Measurements from ENCODE around the gene KHDC4.

KHDC4 gene

DNA sequence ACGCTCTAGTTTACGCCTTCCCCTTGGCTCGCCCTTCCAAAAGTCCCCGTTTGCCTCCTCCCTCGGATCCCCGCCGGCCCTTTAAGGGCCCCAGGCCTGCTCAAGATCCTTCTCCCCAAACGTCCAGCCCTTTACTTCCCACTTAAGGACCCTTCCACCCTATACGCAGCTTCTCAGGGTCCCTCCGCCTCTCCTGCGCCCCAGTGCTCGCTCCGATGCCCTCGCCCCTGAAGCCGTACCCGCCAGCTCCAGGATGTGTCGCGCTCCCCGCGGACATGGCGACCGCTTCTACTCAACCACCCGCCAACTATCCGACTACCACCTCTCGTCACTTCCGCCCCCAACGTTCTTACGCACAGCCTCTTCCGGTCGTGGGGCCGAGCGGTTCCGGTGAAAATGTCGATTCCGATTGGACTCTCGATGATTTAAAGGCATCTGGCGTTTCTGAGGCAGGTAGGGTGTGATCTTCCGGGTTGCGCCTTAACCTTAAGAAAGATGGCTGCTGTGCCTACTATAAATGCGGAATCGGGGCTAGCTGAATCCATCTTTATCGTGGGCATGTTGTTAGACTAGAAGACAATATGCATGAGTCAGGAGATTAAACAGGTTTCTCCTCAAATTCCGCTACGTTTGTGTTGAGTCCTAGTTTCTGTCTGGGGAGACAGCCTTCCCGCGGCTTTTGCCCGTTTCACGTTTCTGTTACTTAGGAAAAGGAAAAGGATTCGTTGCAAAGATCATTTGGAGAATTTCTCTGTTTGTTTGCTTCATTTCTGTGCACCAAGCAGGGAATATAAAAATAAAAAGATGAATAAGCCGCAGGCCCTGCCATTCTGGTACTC lies at the start of gene KHDC4:
Gene KHDC4, minus strand, starts transcription at position 317 of the 839 bp plus-strand sequence. Its CDS starts 40 bp downstream, at position 277.
- DNase-seq (ENCODE audit: low read depth), result peak; percentile 99

DNA sequence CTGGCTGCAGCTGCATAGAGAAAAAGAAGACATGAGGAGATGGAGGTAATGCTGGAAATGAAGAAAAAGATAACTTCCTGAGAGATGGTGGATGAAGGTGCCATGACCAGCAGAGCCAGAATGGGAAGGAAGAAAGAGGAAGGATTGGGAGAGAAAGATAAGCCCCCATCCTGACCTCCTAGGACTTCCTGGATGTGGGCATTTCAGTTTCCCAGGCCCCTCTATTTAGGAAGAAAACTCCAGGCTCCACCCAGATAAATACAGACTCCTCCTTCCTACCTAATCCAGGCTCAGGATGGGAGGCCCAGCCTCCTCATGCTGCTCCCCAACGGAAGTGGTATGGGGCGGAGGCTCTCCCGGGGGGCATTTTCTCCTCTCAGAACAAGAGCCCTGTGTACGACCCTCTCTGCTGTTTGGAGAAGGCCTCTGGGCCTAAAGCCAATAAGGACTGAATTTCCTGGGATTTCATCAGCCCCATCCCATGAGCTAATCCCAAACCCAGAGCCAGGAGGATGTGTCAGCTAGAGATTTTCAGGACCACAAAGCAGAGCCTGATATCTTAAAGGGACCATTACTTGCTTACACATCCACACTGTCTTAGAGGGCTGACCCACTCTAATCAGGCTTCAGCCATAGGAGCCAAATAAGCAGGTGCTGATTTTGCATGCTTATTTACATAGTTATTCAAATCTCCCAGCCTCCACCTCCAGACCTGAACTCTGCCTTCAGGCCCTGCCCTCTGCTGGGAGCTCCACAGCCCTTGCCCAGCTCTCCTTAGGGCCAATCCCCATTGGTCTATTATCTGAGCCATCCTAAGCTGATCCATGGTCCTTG lies 49.2 kb upstream of the KHDC4 start:
- peak; percentile 65 for DNase-seq (ENCODE audit: low read depth)

DNA sequence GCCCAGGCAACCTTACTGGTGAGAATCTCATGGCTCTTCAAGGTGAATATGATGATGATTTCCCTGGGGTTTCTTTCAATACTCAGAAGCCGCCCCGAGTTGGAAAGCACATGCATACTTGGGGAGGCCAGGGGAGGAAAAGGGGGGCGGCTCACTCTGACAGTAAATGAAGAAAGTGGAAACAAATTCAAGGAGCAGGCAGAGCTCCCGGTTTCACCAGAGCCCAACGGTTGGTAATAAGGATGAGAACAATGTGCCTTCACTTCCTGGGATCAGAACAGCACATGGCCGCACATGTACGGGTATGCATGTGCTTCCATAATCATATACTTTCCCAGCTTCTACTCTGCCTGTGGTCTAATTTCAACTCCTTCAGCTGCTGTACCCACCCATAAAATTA lies 47.9 kb upstream of the KHDC4 start:
- no peak for DNase-seq (ENCODE audit: low read depth)

DNA sequence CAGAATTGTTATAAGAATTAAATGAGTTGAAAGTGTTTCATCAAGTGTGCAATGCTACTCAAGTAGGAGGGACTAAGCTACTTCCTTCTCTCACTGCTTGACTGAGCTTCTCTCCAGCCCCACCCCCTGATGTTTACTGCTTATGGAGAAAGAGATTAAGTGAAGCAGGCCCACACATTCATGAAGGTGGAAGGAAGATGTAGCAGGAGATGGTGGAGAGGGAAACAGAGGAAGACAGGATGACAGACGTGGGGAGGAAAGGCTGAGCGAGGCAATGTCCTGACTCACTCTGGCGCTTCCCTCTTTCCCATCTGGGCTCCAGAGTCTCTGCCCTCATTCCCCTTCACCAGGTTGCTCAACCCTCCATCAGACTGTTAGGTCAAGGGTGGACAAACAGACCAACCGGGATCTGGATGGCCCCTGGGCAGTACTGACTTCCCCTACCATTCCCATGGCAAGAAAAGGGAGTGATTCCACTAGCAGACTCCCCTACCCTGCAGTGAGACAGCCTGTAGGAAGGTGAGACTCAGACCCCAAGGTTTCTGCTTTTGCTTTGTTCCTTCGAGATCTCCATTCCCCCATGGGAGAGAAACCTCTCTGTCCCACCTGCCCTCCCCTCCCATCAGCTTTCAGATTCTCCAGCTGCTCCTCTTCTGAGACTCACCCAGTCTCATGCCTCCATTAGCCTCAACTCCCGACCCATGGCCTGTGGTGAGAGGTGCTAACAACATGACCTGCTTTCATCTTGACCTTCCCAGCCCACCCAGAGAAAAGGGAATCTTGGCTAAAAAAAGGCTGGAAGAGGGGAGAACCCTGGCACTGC lies 47.3 kb upstream of the KHDC4 start:
- DNase-seq (ENCODE audit: low read depth), result peak; percentile 80

DNA sequence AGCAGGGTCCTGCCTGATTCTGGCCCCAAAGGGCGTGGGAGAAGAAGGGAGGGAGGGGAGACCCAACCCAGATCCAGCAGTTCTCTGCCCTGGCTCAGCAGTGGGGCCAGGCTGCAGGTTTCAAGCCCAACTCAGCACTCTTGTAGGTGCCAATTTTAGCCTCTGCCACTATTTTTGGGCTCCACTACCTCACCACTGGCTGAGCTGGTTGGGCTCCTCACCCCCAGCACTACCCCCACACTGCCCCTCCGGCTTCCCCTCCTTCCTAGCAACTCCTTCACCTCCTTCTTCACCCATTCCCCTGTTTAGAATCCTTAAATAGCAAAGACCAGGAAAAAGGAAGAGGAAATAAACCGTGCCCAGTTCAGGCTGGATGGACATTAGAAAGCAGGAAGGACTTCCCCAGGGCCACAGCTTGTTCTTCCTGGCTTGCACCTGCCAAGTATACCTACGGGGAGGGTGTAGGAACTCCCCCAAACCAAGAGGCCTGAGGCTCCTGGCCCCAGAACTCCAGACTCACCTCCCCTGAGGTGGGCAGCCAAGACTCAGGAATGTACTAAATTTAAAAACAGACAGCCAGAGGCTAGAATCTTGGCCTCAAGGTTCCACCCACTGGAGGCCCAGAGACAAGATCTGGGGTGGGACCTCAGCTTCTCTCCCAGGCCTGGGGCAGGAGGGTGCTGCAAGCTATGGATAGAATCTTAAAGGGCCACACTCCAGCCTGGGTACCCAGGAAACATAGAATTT lies 45.6 kb upstream of the KHDC4 start:
- DNase-seq (ENCODE audit: low read depth), result no peak

DNA sequence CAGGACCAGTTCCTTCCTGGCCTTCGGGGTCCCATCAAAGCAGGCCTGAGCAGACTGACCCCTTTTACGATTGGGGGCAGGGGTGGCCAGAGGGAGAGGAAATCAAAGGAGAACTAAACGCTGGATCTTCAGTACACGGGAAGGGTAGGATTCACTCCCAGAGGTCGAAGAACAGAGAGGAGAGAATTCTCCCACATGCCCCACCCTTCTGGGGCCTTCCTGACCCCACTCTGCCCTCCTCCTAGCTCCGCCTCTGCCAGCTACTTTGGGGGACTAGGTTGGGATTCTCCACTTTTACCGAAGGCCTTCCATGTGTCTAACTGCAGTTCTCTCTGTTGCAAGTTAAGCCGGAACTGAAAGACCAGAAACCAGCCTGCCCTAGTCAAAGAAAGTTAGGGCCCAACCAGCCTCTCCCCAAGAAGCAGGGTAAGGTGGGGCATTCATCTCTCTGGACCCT lies 44.8 kb upstream of the KHDC4 start:
- peak; percentile 25 for DNase-seq (ENCODE audit: low read depth)

DNA sequence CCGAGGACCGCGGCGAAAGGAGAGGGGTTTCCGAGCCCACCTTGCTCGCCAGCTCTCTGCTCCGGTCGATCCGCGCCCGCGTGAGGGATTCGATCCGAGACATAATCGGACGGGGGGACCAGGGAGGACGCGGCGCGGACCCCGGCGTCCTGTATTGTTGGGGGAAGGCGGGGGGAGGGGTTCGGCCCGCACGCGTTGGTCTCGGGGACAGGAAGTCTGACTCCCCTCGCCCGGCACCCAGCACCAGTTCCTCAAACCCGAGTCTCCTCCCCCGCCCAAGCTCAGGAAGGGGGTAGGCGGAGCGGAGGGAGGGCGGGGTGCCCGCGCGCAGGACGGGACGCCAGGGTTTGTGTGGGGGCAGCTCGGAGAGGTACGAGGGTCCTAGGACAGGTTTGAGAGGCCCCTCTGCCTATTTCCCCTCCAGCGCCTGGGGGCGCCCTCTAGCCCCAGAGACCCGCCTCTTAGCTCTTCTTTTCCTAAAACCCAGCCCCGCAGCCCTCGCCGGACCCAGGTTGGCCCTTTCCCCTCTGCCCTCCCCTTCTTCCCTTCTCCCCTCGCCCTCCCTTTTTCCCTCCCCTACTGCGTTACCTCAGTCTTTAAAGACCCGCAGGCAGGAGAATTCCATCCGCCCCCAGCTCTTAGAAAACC lies 44.2 kb upstream of the KHDC4 start, which contains the start of gene ARHGEF2:
Gene ARHGEF2, minus strand, starts transcription at position 223 of the 648 bp plus-strand sequence. Its CDS starts 120 bp downstream, at position 103.
- peak; percentile 50 for DNase-seq (ENCODE audit: low read depth)

DNA sequence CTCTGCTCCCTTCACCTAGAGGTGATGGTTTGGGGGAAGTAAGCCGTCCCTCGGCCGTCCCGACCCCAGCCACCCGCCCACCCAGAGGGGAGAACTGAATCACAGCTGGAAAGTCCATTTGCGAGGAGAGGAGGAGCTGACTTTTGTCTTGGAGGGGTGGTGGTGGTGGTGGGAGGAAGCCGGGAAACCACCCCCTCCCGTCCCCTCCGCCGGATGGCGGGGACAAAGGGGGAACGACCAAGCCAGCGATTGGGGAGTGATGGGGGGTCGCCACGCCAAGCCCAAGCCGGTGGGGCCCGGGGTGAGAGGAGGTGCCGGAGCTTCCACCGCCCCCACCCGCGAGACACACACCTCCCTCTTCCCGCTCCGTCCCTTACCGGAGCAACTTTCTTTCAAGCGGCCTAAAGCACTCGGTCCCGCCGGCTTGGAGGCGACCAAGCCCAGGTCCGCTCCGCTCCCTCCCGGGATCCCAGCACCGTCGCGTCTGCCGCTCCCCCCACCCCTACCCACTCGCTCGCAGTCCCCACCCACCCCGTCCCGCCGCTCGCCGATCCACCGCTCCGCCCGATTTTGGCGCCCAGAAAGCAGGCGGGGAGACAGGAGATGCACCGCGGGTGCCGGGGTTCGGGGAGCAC lies 43.6 kb upstream of the KHDC4 start:
- no peak for DNase-seq (ENCODE audit: low read depth)

DNA sequence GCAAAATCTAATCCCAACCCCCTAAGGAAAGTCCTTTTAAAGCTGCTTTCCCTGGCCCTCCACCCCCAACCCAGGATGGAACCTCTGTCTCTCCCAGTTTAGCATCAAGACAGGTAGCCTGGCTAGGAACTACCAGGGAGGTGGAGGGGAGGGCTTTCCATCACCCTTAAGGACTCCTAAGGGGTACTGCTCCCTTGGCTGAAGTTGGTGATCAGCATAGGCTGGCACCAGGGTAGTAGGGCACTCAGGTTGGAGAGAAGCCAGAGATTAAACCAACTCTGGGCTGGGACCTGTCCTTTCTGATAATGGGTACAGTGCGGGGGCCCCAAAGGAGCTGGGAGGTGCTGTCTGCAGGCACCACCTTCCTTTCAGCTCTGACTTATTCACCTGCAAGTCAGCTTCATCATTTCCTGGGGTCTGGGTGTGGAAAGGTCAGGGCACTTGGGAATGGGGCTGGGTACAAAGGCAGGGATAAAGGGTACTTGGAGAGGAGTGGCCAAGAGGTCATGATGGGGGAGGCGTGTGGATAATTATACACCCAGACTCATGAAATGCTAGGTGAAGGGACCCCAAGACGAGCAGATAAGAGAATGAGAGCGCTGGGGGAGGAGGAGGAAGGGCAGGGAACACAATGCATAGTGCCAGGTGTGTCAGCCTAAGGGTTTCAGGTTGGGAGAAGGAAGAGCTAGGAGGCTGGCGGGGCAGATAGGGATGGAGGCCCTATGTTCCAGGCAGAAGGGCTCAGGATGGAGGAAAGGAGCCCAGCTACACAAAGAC lies 42.9 kb upstream of the KHDC4 start:
- DNase-seq (ENCODE audit: low read depth), result no peak

DNA sequence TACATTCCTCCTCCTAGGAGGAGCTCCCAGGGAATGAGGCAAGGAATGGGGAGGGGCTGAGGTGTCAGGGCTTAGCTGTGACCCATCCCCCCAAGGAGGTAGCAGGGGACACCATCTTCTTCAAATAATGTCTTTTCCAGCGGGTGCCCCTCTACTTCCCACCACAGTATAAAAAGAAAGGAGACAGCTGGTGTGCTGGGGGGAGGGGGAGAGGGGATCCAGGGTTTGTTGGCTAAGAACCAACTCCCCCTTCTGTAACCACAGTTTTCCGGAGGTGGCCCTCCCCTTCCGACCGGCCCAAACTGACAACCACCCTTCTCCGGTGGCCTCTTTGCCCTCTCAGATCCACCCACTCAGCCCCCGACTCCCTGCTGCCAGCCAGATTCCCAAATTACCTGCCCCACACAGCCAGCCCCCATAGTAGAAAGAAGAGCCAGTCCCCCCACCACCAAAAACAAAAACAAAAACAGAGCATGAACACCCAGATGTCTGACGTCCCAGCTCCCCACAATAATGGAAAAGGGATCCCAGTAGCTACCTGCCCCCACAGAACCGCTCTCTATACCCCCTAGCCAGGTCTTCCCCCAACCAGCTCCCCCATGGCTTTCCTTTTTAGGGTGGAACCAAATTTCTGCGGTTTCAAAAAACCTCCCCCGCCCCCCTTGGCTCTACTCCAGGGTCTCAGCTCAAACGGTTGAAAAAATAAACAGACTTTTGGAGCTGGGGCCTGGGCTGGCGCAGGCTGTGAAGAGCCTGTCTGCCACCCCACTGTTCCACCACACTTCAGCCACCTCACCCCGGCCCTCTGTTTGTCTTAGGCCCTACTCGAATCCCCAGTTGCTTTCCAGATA lies 42.1 kb upstream of the KHDC4 start:
- peak; percentile 35 for DNase-seq (ENCODE audit: low read depth)

DNA sequence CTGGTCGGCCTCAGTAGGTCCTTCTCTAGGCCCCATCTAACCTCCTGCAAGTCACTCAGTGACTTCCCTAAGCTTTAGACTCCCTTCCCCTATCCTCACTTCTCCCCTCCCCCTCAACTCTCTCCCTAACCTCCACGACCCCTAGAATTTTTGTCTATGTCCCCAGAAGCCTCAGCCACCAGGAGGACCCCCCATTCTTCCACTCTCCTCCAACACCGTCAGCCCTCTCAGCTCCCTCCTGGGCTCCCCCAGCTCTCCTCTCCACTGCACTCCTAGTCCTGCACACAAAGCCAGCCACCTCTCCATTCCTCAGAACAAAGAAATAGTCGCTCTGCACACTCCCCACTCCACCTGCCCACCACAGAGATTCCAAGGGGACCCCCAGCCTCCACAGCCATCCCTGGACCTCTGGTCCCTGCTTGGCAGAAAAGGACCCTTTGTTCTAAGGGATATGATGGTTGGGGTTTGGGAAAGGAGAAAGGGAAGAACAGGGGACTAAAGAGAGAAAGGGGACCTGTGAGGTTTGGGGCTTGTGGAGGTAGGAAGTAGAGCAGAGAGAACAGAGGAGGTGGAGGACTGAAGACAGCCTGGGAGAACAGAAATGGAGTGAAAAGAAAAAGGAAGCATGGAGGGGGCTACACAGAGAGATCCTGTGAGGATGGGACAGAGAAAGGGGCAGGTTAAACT lies 41.3 kb upstream of the KHDC4 start:
- no peak for DNase-seq (ENCODE audit: low read depth)

DNA sequence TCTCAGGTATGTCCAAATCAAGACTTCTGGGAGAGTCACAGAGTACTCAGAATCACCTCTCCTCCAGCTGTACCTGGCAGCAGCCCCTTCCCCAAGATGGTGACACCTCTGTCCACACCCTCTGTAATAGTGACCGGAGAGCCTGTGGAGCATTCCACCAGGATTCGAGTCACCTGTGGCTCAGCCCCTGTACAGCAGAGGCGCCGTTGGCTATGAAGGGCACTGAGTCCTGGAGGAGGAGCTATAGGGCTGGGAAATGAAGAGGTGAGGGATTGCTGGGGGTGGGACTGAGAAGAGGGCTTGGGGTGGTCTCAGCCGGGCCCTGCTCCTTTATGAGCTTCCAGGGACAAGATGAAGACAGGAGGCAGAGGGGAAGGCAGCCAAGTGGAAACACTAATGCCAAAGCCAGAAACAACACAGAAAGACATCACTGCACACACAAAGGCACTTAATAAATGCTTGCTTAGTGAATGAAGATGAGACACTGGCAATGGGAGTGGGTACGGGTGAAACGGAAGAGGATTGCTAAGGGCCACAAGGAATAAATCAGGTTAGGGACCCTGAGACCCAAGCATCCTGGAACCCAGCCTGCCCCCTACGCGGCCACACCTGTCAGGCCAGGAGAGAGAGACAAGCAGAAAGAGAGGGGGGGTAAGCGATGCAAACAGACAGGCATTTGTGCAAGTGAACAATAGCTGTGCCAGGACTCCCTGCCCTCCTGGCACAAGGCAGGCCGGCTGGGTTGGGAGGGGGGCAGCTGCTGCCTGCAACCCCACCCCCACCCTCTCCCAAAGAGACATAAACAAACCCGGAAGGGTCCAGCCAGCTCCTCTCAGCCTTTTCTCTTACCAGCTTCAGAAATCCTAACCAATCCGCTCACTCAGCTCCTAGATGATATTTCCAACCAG lies 40.2 kb upstream of the KHDC4 start:
- no peak for DNase-seq (ENCODE audit: low read depth)

DNA sequence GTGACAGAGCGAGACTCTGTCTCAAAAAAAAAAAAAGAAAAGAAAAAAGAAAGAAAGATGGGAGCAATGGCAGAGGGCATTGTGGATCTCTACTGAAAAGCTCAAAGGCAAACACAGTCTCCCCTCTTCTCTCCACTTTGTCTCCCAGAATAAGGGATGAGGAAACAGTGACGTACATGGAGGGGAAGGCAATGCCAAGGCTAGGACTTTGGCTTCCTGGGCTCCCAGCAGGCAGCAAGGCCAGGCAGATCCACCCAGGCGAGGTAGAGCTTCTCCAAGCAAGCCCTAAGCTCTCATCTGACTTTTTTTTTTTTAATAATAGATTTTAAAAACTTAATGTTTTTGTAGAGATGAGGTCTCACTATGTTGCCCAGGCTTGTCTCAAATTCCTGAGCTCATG lies 39.5 kb upstream of the KHDC4 start:
- DNase-seq (ENCODE audit: low read depth), result no peak

DNA sequence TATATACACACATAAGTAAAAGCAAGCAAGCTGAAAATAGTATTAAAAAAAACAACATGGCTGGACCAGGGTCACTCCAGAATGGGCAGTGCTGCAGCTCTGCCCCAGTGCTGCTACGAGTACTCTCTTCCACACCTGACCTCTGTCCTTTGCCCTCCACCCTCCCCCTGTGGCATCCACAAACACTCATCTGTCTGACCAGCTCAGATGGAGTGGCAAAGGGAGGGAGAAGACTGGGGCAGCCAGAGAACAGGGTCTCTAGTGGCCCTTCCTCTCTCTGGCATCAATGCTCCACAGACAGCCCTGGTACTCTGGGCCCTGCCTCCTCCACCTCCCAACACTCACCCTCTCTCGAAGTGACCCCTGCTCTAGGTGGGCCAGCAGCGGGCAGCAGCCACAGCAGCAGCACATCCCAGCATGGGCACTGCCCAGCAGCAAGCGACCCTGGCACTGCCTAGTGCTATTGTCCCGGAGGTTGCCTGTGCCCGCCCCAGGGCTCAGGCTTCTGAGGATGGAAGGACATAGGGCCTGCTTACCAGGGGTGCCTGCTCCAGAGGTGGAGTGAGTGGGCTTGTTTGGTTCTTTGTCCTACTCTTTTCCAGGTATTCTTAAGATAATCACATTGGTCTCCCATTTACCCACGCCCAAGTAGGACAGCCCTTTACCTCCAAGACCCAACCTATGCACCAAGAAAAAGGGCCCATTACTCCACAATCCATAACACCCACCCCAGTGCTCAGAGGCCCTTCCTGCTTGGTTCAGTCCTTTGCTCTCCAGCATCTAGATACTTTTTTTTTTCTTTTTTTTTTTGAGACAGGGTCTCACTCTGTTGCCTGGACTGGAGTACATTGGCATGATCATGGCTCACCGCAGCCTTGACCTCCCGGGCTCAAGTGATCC lies 37.9 kb upstream of the KHDC4 start:
- no peak for DNase-seq (ENCODE audit: low read depth)

DNA sequence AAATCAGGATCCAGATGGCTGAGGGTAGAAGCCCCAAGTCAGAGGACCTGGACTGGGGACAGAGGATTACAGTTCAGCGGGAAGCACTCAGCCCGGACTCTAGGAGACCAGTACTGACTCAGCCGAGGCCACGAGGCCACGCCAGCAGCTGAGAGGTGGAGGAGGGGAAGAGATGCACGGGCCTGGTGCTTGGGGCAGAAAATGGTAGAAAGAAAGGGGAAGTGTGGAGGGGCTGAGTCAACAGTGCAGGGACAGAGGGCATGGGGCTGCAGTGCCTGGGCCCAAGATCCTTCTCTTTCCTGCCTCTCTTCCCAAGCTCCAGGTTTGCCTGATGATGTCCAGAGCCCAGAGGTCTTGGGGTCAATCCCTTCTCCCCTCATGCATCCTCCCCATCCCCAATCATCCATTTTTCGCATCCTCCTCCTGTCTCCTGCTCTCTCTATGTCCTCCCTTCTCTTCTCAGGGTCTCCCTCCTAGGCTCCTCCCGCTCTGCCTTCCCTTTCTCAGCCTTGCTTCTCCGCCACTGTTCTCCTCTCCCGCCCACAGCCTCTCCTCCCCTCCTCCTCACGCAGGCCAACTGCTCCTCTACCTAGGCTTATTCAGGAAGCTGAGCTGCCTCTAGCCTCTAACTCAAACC lies 36.4 kb upstream of the KHDC4 start:
- peak; percentile 85 for DNase-seq (ENCODE audit: low read depth)
